PC-9 (cell line): ENCODE results near the gene CLDN4. TPM values are rescaled to one million over a fixed set of nuclear protein-coding genes. Genes with fewer than 3 reads are reported as not detected.
A peak's percentile ranks its signal among the peaks of the same experiment; 100 is the strongest.

Source experiments
- BruUV-seq: library from RNA; stranded (reverse); fragments of 400-500 nt; replicated peaks from 2 replicates; lab custom pipeline; 2021; lab: Mats Ljungman, UMichigan
- CTCF ChIA-PET: fragments of 300-600 bp; sonication (Branson Sonifier 250); formaldehyde crosslinking; loops from one replicate; lab custom pipeline; 2022; ENCODE audit warnings: antibody characterized with exemption; lab: Charles Lee
- POLR2A ChIA-PET: fragments of 300-600 bp; sonication (Branson Sonifier 250); formaldehyde crosslinking; loops from one replicate; lab custom pipeline; 2022; ENCODE audit warnings: antibody characterized with exemption; ENCODE audit not compliant: unreplicated experiment; lab: Charles Lee
- DNase-seq, 2 experiments: peaks; one replicate each; pipeline versions ENCODE4 v3.0.0 to v3.0.0-alpha.2; 2015 to 2022; ENCODE audit warnings: mixed read lengths in 1 of 2
- H2AFZ ChIP-seq: fragments of 200-600 bp; sonication (generic); 2 replicates; pipeline ENCODE4 v1.8.1; 2017; ENCODE audit warnings: antibody characterized with exemption
- H3F3A ChIP-seq: fragments of 200-600 bp; sonication (generic); 2 replicates; pipeline ENCODE4 v1.8.1; 2017; ENCODE audit warnings: antibody characterized with exemption, mild to moderate bottlenecking, low read depth; ENCODE audit not compliant: insufficient read depth
- H3K27ac ChIP-seq: fragments of 200-600 bp; sonication (generic); 2 replicates; pipeline ENCODE4 v1.6.1; 2016; ENCODE audit warnings: mixed run types
- H3K27me3 ChIP-seq: fragments of 200-600 bp; sonication (generic); 2 replicates; pipeline ENCODE4 v1.6.1; 2016; ENCODE audit warnings: low read depth, mixed run types; ENCODE audit not compliant: insufficient read depth
- H3K36me3 ChIP-seq: fragments of 200-600 bp; sonication (generic); 2 replicates; pipeline ENCODE4 v1.6.1; 2016; ENCODE audit warnings: low read depth, mixed run types
- H3K4me1 ChIP-seq: fragments of 200-600 bp; sonication (generic); replicated peaks from 2 replicates; pipeline ENCODE4 v1.6.1; 2016; ENCODE audit warnings: mixed run types; ENCODE audit not compliant: insufficient read depth
- H3K4me2 ChIP-seq: fragments of 200-600 bp; sonication (generic); 2 replicates; pipeline ENCODE4 v1.6.1; 2017; ENCODE audit warnings: mixed run types
- H3K4me3 ChIP-seq: fragments of 200-600 bp; sonication (generic); 2 replicates; pipeline ENCODE4 v1.6.1; 2016; ENCODE audit warnings: mixed run types
- H3K79me2 ChIP-seq: fragments of 200-600 bp; sonication (generic); 2 replicates; pipeline ENCODE4 v1.6.1; 2017; ENCODE audit warnings: low read depth, mixed run types
- H3K9me2 ChIP-seq: fragments of 200-600 bp; sonication (generic); 2 replicates; pipeline ENCODE4 v1.8.1; 2017; ENCODE audit warnings: mild to moderate bottlenecking; ENCODE audit not compliant: insufficient read depth
- H3K9me3 ChIP-seq: fragments of 200-600 bp; sonication (generic); 2 replicates; pipeline ENCODE4 v1.8.1; 2016; ENCODE audit warnings: low read depth; ENCODE audit not compliant: insufficient read depth
- H4K20me1 ChIP-seq: fragments of 200-600 bp; sonication (generic); 2 replicates; pipeline ENCODE4 v1.8.1; 2017; ENCODE audit not compliant: insufficient read depth
- CTCF ChIP-seq: fragments of 200-600 bp; sonication (generic); conservative IDR thresholded peaks from 2 replicates; pipeline ENCODE4 v1.6.1; 2017; ENCODE audit warnings: mixed run types, antibody characterized with exemption, mild to moderate bottlenecking, moderate library complexity
- EZH2 ChIP-seq: fragments of 200-600 bp; sonication (generic); IDR thresholded peaks from 2 replicates; pipeline ENCODE4 v1.8.0; 2017; ENCODE audit warnings: antibody characterized with exemption, low read depth
- intact Hi-C: fragments of 100-400 bp; cut with micrococcal nuclease; formaldehyde crosslinking; loops from one replicate; pipeline ENCODE4 v1.10.0; 2022; ENCODE audit not compliant: unreplicated experiment
- total RNA-seq: library from RNA; stranded (reverse); gene quantifications from 2 replicates; pipeline ENCODE4 v1.2.3, GENCODE V29; 2021

CLDN4 gene
- total RNA-seq, 1 experiment from 2014 or later, result 498 TPM

DNA sequence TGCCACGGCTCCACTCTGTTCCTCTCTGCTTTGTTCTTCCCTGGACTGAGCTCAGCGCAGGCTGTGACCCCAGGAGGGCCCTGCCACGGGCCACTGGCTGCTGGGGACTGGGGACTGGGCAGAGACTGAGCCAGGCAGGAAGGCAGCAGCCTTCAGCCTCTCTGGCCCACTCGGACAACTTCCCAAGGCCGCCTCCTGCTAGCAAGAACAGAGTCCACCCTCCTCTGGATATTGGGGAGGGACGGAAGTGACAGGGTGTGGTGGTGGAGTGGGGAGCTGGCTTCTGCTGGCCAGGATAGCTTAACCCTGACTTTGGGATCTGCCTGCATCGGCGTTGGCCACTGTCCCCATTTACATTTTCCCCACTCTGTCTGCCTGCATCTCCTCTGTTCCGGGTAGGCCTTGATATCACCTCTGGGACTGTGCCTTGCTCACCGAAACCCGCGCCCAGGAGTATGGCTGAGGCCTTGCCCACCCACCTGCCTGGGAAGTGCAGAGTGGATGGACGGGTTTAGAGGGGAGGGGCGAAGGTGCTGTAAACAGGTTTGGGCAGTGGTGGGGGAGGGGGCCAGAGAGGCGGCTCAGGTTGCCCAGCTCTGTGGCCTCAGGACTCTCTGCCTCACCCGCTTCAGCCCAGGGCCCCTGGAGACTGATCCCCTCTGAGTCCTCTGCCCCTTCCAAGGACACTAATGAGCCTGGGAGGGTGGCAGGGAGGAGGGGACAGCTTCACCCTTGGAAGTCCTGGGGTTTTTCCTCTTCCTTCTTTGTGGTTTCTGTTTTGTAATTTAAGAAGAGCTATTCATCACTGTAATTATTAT lies 1.2 kb downstream of the CLDN4 start:
- POLR2A ChIA-PET, result interaction anchor here (0.6 to 3.1 kb wide), 12 partner anchors 9 to 299 kb away, joined by 3 to 63 read pairs (median 18); partner anchors contain the start of genes ABHD11, CLDN3 and METTL27
- TF ChIP-seq EZH2, result no peak
- intact Hi-C loops, result no loop called here
- peak overlapping the region; percentile 99 for H3K27ac ChIP-seq
- peaks cover 66% of the 10 kb centered on the region for H3F3A ChIP-seq
- H4K20me1 ChIP-seq, result peaks cover 9% of the 10 kb centered on the region
- no peak overlapping the region for H2AFZ ChIP-seq
- no peaks in the 10 kb centered on the region for H3K27me3 ChIP-seq
- H3K4me2 ChIP-seq, result peak overlapping the region; percentile 98
- CTCF ChIA-PET, result interaction anchor here (0.7 to 1.4 kb wide), 3 partner anchors 15 to 93 kb away, joined by 5 to 11 read pairs (median 8); partner anchors contain the start of gene ABHD11
- H3K9me2 ChIP-seq, result no peaks in the 10 kb centered on the region
- H3K9me3 ChIP-seq, result no peaks in the 10 kb centered on the region
- H3K79me2 ChIP-seq, result peaks cover 45% of the 10 kb centered on the region
- peak overlapping the region; percentile 97 for H3K4me3 ChIP-seq
- H3K4me1 ChIP-seq, result peaks cover 38% of the 10 kb centered on the region
- BruUV-seq, result TSS peak; percentile 7
- H3K36me3 ChIP-seq, result peaks cover 10% of the 10 kb centered on the region
- peak; percentile 85 to 95 for DNase-seq

DNA sequence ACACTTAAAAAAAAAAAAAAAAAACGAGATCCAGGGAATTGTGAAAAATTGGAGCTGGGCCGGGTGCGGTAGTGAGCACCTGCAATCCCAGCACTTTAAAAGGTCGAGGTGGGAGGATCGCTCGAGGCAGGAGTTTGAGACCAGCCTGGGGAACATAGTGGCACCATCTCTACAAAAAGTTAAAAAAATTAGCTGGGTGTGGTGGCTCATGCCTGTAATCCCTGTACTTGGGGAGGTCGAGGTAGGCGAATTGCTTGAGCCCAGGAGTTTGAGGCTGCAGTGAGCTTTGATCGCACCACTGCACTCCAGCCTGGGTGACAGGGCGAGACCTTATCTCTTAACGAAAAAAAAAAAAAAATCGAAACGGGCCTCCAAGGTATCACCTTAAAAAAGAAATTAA lies 2.0 kb downstream of the CLDN4 start:
- no peaks in the 10 kb centered on the region for H3K27me3 ChIP-seq
- DNase-seq, result no peak
- ChIA-PET CTCF (interaction anchor here (0.7 to 1.4 kb wide), 4 partner anchors 9 to 94 kb away, joined by 4 to 11 read pairs (median 6); partner anchors contain the start of genes ABHD11 and METTL27), POLR2A (interaction anchor here (0.6 to 3.1 kb wide), 15 partner anchors 10 to 300 kb away, joined by 4 to 63 read pairs (median 14); partner anchors contain the start of genes ABHD11, CLDN3 and METTL27)
- H3K4me2 ChIP-seq, result peak overlapping the region; percentile 98
- H4K20me1 ChIP-seq, result peaks cover 9% of the 10 kb centered on the region
- TF ChIP-seq EZH2 (no peak), CTCF (no peak)
- no peaks in the 10 kb centered on the region for H3K9me2 ChIP-seq
- H3K9me3 ChIP-seq, result no peaks in the 10 kb centered on the region
- H3K4me1 ChIP-seq, result peaks cover 31% of the 10 kb centered on the region
- peaks cover 45% of the 10 kb centered on the region for H3K79me2 ChIP-seq
- BruUV-seq, result no TSS peak
- peaks cover 10% of the 10 kb centered on the region for H3K36me3 ChIP-seq
- H3K27ac ChIP-seq, result peak overlapping the region; percentile 99
- H3F3A ChIP-seq, result peaks cover 65% of the 10 kb centered on the region
- H2AFZ ChIP-seq, result no peak overlapping the region
- intact Hi-C loops, result no loop called here
- H3K4me3 ChIP-seq, result peak overlapping the region; percentile 97; the same call in 1 of the 2 replicates

DNA sequence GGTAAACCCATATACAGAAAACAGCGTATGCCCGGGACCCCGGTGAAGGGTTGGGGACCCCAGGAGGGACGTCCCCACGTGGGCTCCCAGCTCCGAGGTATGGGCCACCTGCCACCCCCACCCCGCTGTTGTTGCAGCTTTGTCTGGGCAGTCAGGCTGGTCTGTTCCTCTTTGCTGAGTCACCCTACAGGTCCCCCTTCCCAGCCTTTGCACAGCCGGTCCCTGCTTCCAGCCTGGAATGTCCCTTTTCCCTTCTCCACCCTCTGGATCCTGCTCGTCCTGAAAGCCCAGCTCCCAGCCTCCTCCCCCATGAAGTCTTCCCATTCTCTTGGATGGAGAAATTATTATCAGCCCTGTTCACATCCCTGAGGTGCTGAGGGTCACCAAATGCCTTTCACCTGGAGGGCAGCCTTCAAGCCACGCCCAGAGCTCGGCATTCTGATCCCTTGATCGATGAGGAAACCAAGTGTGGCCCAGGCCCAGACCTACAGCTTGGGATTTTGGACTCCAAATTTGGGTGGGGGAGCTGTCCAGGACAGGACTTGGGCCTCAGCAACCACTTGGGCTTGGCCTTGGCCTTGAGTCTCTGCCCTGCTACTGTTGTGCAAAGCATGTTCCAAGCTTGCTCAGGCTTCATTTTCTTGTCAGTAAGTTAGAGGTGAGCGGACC lies 2.6 kb downstream of the CLDN4 start:
- H3K4me1 ChIP-seq, result peaks cover 27% of the 10 kb centered on the region
- DNase-seq, result peak; percentile 80 to 85
- H3K9me3 ChIP-seq, result no peaks in the 10 kb centered on the region
- H3K9me2 ChIP-seq, result no peaks in the 10 kb centered on the region
- TF ChIP-seq EZH2 (no peak), CTCF (no peak)
- ChIA-PET POLR2A (interaction anchor here (0.5 to 3.1 kb wide), 23 partner anchors 9 to 1801 kb away, joined by 3 to 63 read pairs (median 7); partner anchors contain the start of genes ABHD11, CLDN3 and METTL27), CTCF (interaction anchor here (0.7 to 1.4 kb wide), 4 partner anchors 8 to 221 kb away, joined by 3 to 11 read pairs (median 4); partner anchors contain the start of genes ABHD11 and METTL27)
- peak overlapping the region; percentile 98 for H3K4me2 ChIP-seq
- H2AFZ ChIP-seq, result no peak overlapping the region
- peaks cover 64% of the 10 kb centered on the region for H3F3A ChIP-seq
- BruUV-seq, result no TSS peak
- peaks cover 9% of the 10 kb centered on the region for H4K20me1 ChIP-seq
- H3K79me2 ChIP-seq, result peaks cover 45% of the 10 kb centered on the region
- intact Hi-C loops, result no loop called here
- H3K27me3 ChIP-seq, result no peaks in the 10 kb centered on the region
- H3K36me3 ChIP-seq, result peaks cover 10% of the 10 kb centered on the region
- H3K4me3 ChIP-seq, result peak overlapping the region; percentile 97; the same call in 1 of the 2 replicates
- peak overlapping the region; percentile 99 for H3K27ac ChIP-seq
